AG08396 (cell line): ENCODE results near the gene SNHG17.
"Not testable (repeated sequence)": the region's sequence is repeated elsewhere in the genome, so short reads cannot be mapped to it uniquely, and the experiment has no call there.

ENCODE experiments used
- DNase-seq: peaks from one replicate; pipeline ENCODE4 v3.0.0; 2012; ENCODE audit warnings: low spot score, mixed read lengths

Gene SNHG17

GRCh38 chr20:38447931-38448675, 13.0 kb upstream of the SNHG17 start:
- no peak for DNase-seq

DNA sequence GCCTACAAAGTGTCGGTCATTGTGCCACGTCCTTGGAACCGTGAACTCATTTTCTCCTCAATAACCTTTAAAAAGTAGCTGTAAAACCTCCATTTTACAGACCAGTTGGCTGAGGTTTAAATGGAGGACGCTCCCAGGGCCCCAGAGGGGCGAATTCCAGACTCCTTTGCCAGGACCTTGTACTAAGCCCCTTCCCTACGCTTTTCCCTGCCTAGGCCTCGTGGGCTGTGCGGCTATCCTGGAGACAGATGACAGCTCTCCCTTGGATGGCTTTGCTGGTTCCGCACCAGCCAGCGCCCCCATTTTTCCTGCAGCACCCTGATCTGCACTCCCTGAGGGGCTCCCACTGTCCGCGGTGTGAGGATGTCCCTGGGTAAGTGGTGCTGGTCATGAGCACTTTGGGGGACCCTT, 12.1 kb upstream of the SNHG17 start:
- no peak for DNase-seq

GRCh38 chr20:38446441-38447209, 11.5 kb upstream of the SNHG17 start:
- peak; percentile 91 for DNase-seq

- no peak for DNase-seq
Measured at GRCh38 chr20:38445901-38446425, 10.8 kb upstream of the SNHG17 start.

DNA sequence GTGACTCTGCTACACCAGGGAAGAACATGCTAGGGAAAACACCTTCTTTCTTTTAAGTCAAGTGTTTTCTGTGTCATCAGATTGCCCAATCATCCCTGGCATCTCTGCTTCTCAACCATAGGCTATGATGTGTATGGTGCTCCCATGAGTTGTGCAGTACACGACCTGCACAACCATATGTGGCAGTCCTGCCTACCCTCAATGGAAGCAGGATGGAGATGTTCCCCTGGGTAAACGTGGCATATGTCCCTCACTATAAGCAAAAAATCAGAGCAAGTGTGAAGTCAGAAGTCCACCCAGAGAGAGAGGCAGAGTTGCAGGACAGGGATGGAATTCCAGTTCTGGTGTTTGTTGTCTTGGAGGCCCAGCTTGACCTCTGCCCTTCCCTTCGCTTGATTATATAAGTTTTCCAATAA, 10.3 kb upstream of the SNHG17 start:
- no peak for DNase-seq

DNA sequence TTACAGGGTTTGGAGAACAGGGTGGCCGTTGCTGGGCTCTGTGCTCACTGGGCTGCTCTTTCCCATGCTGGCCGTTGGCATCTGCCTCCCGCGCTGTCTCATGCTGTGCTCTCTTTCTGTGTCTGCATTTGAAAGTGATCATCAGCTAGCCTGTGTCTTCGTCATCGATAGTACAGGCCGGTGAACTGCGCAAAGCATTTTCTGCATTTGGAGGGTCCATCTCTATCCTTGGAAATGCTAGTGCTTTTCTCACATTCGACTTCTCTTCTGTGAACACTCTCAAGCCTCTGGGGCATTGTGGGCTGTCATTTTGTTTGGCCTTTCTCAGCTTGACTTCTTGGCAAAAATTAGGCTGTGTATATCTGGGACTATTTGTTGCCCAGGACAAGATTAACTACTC, 6.8 kb upstream of the SNHG17 start:
- no peak for DNase-seq

GRCh38 chr20:38441110-38441509, 6.0 kb upstream of the SNHG17 start:
- DNase-seq: not testable (repeated sequence)

GRCh38 chr20:38437796-38438195, 2.7 kb upstream of the SNHG17 start:
- no peak for DNase-seq

- no peak for DNase-seq
Measured at GRCh38 chr20:38435555-38435939, 419 bp upstream of the SNHG17 start.

DNA sequence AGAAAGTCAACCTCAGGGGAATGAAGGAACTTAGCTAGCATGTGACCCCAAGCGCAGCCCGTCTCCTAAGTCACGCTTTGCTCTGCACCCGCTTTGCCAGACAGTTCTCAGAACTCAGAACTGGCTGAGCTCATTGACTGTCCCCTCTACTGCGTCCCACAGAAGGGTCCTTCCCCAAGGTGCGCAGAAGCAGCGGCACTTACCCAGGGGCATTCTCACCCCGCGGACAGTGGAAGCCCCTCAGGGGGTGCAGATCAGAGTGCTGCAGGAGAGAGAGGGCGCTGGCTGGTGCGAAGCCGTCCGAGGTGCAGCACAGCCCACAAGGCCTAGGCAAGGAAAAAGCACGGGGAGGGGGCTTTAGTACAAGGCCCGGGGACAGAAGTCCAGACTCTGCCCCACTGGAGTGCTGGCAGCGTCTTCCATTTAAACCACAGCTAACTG, 807 bp downstream of the SNHG17 start:
- DNase-seq: no peak

- DNase-seq: no peak
Measured at GRCh38 chr20:38433304-38433972, 1.7 kb downstream of the SNHG17 start.

DNA sequence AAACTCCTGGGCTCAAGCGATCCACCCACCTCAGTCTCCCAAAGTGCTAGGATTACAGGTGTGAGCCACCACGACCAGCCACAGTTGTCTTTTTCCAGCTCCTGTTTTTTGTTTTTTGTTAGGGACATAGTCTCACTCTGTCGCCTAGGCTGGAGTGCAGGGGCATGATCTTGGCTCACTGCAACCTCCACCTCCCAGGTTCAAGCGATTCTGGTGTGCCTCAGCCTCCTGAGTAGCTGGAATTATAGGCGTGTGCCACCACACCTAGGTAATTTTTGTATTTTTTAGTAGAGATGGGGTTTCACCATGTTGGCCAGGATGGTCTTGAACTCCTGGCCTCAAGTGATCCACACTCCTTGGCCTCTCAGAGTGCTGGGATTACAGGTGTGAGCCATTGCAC, 2.3 kb downstream of the SNHG17 start:
- DNase-seq: not testable (repeated sequence)

- DNase-seq: no peak
Measured at GRCh38 chr20:38432292-38432691, 2.8 kb downstream of the SNHG17 start.

GRCh38 chr20:38430679-38431325, 4.3 kb downstream of the SNHG17 start:
- no peak for DNase-seq

- no peak for DNase-seq
Measured at GRCh38 chr20:38429301-38429700, 5.8 kb downstream of the SNHG17 start.

DNA sequence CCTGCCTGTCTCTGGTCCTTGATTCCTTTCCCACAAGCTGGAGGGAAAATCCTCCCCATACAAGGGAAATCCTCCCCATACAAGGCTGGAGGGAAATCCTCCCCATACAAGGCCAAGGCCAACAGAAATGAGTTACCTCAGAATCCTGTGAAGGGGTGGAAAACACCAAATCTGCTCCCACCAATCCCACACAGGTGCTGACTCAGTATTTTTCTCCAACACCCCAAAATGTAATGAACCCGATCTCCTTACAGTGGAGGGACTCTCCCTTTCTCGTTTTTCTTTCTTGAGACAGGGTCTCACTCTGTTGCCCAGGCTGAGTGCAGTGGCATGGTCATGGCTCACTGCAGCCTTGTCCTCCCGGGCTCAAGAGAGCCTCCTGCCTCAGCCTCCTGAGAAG, 6.3 kb downstream of the SNHG17 start:
- DNase-seq: no peak

- no peak for DNase-seq
Measured at GRCh38 chr20:38427655-38428023, 7.5 kb downstream of the SNHG17 start.

DNA sequence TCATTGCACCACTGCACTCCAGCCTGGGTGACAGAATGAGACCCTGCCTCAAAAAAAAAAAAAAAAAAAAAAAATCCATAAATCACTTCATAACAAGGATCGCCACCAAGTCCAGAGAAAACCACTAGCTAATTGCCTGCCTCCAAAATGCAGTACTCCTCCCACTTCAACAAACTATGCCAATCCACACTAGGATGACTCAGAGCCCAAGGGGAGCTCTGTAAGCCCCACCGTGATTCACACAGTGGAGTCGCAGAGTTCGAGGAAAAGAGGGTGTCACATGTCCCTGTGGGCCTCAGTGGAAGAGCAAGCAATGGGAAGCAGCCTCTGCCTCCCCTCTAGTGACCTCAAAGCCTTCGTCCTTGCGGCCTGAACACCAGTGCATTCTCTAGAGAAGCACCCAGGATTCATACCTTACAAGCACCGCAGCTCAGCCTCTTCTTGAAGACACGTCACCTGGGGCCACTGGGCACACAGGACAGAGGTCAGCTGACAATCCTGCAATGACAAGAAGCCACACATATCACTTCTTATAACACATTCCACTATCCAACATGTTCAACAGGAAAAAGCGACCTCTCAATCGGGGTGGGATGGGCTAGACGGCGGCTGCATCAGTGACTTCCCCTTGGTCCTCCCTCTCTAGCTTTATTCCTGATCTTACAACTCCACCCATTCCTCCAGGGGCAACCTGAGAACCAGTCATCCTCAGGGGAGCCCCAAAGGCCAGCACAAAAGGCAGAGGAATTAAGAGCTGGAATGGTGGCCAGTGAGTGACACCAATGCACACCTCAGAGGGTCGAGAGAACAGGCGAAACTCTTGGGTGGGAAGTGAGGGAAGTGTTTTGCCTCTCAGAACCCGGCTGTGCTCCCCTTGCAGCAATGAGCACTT, 8.9 kb downstream of the SNHG17 start:
- peak; percentile 93 for DNase-seq

DNA sequence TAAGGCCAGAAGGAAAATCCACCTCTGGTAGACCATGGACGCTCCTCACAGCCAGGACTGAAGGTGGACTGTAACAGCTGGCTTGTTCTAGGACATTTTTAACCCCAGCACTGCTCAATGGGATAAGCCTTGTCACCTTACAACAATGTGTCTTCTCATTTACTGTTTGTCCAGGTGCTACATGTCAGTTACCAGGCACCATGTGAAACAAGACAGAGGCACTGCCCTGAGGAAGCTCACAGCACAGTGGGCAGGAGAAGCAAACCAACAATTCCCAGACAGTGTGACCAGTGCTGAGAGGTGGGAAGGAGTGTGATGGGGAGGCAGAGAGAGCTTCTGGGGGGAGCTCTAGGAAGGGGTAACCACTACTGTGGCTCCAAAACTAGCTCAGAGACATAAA, 10.7 kb downstream of the SNHG17 start:
- no peak for DNase-seq

- no peak for DNase-seq
Measured at GRCh38 chr20:38423541-38423940, 11.6 kb downstream of the SNHG17 start.

DNA sequence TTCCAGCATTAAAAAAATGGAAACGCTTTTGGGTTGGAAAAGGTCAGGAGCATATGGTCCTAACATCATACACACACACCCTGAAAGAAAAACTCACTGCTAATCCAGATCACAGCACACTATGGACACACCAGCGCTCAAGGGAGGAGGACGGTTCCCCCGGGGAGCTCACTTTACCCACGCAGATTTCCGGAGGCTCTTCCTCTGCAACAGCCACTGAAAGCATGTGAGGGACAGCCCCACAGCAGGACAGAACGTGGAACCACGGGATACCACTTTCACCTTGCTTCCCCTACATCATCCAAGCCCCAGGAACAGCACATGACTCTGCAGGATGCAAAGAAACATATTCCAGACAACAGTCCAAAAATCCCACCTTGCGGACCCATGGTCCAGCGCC, 13.2 kb downstream of the SNHG17 start:
- no peak for DNase-seq
